SH-SY5Y (cell line): ENCODE data around the gene SHOC2.

Experiments used
- GATA2 ChIP-seq: IDR thresholded peaks from 2 replicates; pipeline ENCODE4 v1.6.1; 2011; ENCODE audit warnings: mild to moderate bottlenecking, low read depth, low read length
- GATA3 ChIP-seq: IDR thresholded peaks from 2 replicates; pipeline ENCODE4 v1.6.1; 2011; ENCODE audit warnings: low read depth, mild to moderate bottlenecking, low read length, moderate library complexity

DNA sequence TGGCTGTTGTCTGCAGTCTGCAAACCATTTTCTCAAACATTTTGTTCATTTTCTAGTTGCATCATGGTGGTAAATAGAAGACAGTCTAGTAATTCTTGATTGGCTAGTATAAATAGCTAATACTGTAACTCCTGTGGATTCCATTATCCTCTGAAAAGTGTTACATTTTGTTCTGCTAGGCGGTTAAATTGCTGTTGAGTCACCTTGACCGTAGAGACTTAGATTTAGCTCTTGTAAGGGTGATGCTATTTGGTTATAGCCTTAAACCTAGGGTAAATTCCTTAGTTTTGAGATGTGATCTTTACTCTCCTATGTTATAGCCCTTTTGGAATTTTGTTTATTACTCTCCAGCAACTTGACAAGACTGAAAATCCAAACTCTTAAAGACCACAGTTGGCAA is 58.8 kb downstream of the SHOC2 start:
- TF ChIP-seq GATA2 (no peak), GATA3 (no peak)
